HepG2 (cell line): ENCODE results near the gene EBF4. TPM values are rescaled to one million over a fixed set of nuclear protein-coding genes. Genes with fewer than 3 reads are reported as not detected.

Source experiments
- ESRRA ChIP-seq: sonication (generic); formaldehyde crosslinking; IDR thresholded peaks from 2 replicates; pipeline ENCODE4 v1.5.1; 2020; ENCODE audit warnings: mild to moderate bottlenecking, low read depth, missing genetic modification reagents
- GATA4 ChIP-seq: sonication (generic); IDR thresholded peaks from 2 replicates; pipeline ENCODE4 v1.6.1; 2016; ENCODE audit warnings: antibody characterized with exemption, low read depth, borderline replicate concordance
- MTA1 ChIP-seq: sonication (generic); formaldehyde crosslinking; IDR thresholded peaks from 2 replicates; pipeline ENCODE4 v1.4.0; 2020; ENCODE audit warnings: missing genetic modification reagents, mild to moderate bottlenecking, borderline replicate concordance
- RARA ChIP-seq: IDR thresholded peaks from 2 replicates; pipeline ENCODE4 v1.6.1; 2016; ENCODE audit warnings: missing genetic modification reagents, missing compliant biosample characterization
- SIX1 ChIP-seq: sonication (generic); formaldehyde crosslinking; IDR thresholded peaks from 2 replicates; pipeline ENCODE4 v1.4.0; 2020; ENCODE audit warnings: missing genetic modification reagents, borderline replicate concordance
- SRSF9 ChIP-seq: fragments of 200-400 bp; formaldehyde crosslinking; IDR thresholded peaks from 2 replicates; pipeline ENCODE4 v1.6.1; 2018; ENCODE audit warnings: borderline replicate concordance, mild to moderate bottlenecking, low read depth, low read length; ENCODE audit not compliant: insufficient read depth, poor library complexity, severe bottlenecking
- TRIM24 ChIP-seq: sonication (generic); formaldehyde crosslinking; IDR thresholded peaks from 2 replicates; pipeline ENCODE4 v1.8.0; 2022; ENCODE audit warnings: mild to moderate bottlenecking, missing genetic modification reagents
- ZBTB43 ChIP-seq: sonication (generic); formaldehyde crosslinking; conservative IDR thresholded peaks from 2 replicates; pipeline ENCODE4 v1.4.0; 2020; ENCODE audit warnings: missing genetic modification reagents
- ZIK1 ChIP-seq: sonication (generic); formaldehyde crosslinking; IDR thresholded peaks from 2 replicates; pipeline ENCODE4 v1.5.0; 2020; ENCODE audit warnings: mild to moderate bottlenecking, low read depth, missing genetic modification reagents, borderline replicate concordance
- ZNF256 ChIP-seq: sonication (generic); formaldehyde crosslinking; conservative IDR thresholded peaks from 2 replicates; pipeline ENCODE4 v1.4.0; 2020; ENCODE audit warnings: missing genetic modification reagents
- ZNF260 ChIP-seq: sonication (generic); formaldehyde crosslinking; IDR thresholded peaks from 2 replicates; pipeline ENCODE4 v1.4.0; 2020; ENCODE audit warnings: missing genetic modification reagents, low read depth, mild to moderate bottlenecking, borderline replicate concordance
- ZNF33A ChIP-seq: sonication (generic); formaldehyde crosslinking; IDR thresholded peaks from 2 replicates; pipeline ENCODE4 v1.5.1; 2020; ENCODE audit warnings: missing genetic modification reagents, mild to moderate bottlenecking, moderate library complexity, borderline replicate concordance
- ZNF383 ChIP-seq: sonication (generic); formaldehyde crosslinking; IDR thresholded peaks from 2 replicates; pipeline ENCODE4 v1.4.0; 2020; ENCODE audit warnings: missing genetic modification reagents, mild to moderate bottlenecking, borderline replicate concordance
- ZNF446 ChIP-seq: sonication (generic); formaldehyde crosslinking; IDR thresholded peaks from 2 replicates; pipeline ENCODE4 v1.5.0; 2020; ENCODE audit warnings: mild to moderate bottlenecking, missing genetic modification reagents
- ZNF484 ChIP-seq: sonication (generic); formaldehyde crosslinking; IDR thresholded peaks from 2 replicates; pipeline ENCODE4 v1.5.1; 2020; ENCODE audit warnings: mild to moderate bottlenecking, low read depth, missing genetic modification reagents, borderline replicate concordance
- ZNF510 ChIP-seq: sonication (generic); formaldehyde crosslinking; IDR thresholded peaks from 2 replicates; pipeline ENCODE4 v1.4.0; 2020; ENCODE audit warnings: low read depth, mild to moderate bottlenecking, missing genetic modification reagents
- ZNF530 ChIP-seq: sonication (generic); formaldehyde crosslinking; IDR thresholded peaks from 2 replicates; pipeline ENCODE4 v1.5.0; 2020; ENCODE audit warnings: low read depth, mild to moderate bottlenecking, missing genetic modification reagents
- ZNF556 ChIP-seq: sonication (generic); formaldehyde crosslinking; IDR thresholded peaks from 2 replicates; pipeline ENCODE4 v1.4.0; 2020; ENCODE audit warnings: mild to moderate bottlenecking, missing genetic modification reagents, borderline replicate concordance
- ZNF558 ChIP-seq: sonication (generic); formaldehyde crosslinking; IDR thresholded peaks from 2 replicates; pipeline ENCODE4 v1.9.0; 2022; ENCODE audit warnings: mild to moderate bottlenecking, missing genetic modification reagents, borderline replicate concordance
- ZNF619 ChIP-seq: sonication (generic); formaldehyde crosslinking; IDR thresholded peaks from 2 replicates; pipeline ENCODE4 v1.4.0; 2020; ENCODE audit warnings: mild to moderate bottlenecking, missing genetic modification reagents
- ZNF800 ChIP-seq: sonication (generic); formaldehyde crosslinking; IDR thresholded peaks from 2 replicates; pipeline ENCODE4 v1.4.0; 2020; ENCODE audit warnings: missing genetic modification reagents
- polyA plus RNA-seq, 8 experiments: library from polyadenylated mRNA; depleted of rRNA in 3 of 8; stranded (reverse) in 7 of 8; unstranded in 1 of 8; fragments of >200 nt; fragmentation: Illumina TruSeq in 4 of 8; extraction: Trizol in 4 of 8; gene quantifications; 2 replicates each; pipeline versions ENCODE4 v1.2.1 to v1.2.3, GENCODE V29; 2011 to 2016; ENCODE audit warnings: low read depth in 4 of 8, missing spikeins in 1 of 8, mixed read lengths in 1 of 8; ENCODE audit not compliant: insufficient read depth in 1 of 8
- total RNA-seq, 5 experiments: library from RNA; depleted of rRNA; stranded (reverse); fragments of >200 nt; fragmentation: Illumina TruSeq; extraction: Trizol; gene quantifications; 2 replicates each; pipeline ENCODE4 v1.2.3, GENCODE V29; 2016; ENCODE audit warnings: low read depth in 1 of 5
- TF ChIP-seq, protein P1 (sequence below): sonication (generic); formaldehyde crosslinking; conservative IDR thresholded peaks from 2 replicates; pipeline ENCODE4 v1.4.0; 2020; ENCODE audit warnings: mild to moderate bottlenecking, missing genetic modification reagents, moderate library complexity

Gene EBF4
- total and polyA plus RNA-seq, 2 of the 13 experiments (the other 11 are each of a cell fraction or from before 2014, with no cell fraction given): 0.84 to 2.2 TPM

DNA sequence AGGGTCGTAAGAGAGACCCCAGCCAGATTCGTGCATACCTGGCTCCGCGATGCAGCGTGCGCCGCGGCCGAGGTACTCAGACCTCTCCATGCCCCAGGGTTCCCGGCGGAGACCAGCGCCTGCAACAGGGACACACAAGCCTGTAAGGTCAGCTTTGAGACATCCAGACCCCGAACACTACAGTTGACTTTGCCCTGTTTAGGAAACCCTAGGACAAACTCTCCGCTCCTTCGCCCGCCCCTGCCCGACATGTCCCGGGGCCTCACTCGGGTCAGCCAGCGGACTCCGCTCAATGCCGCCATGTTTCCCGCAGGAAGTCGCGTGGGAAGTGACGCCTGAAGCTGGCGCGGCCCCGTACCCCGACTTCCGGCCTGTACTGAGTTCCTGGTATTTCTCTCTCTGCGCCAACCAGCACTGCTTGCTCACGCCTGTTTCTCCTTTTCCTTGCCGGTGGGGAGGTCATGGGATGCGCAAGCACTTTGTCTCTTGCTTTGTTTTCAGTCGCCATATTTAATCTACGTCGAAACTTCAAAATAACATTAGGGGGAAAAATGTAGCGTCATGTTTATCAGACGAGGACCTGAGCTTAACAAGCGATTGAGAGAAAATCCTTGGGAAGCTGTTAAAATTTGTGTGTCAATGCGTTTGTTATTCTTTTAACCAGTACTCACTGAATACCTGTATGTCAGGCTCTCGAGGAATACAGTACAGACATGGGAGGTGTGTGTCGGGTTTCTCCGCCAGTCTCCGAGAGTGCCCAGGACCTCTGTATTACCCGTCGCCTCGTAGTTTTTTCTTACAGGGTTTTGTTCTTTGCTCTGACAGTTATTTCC, 28.5 kb upstream of the EBF4 start, which contains the start of gene IDH3B (continued):
- TF ChIP-seq ZNF800 (CRISPR knock-in tag) (peak; percentile 56; the same call in 1 of the 2 replicates), ZNF510 (CRISPR knock-in tag) (peak; percentile 60; the same call in 1 of the 2 replicates), SRSF9 (no peak), ESRRA (CRISPR knock-in tag) (peak; percentile 64), ZNF256 (CRISPR knock-in tag) (peak; percentile 86; the same call in 1 of the 2 replicates), ZNF530 (no peak), ZNF446 (CRISPR knock-in tag) (peak; percentile 6; the same call in 1 of the 2 replicates), MTA1 (CRISPR knock-in tag) (peak; percentile 84), ZNF33A (no peak), ZNF619 (CRISPR knock-in tag) (no peak; the same call in 1 of the 2 replicates), ZNF556 (peak; percentile 94; the same call in 1 of the 2 replicates), ZNF558 (CRISPR knock-in tag) (no peak; the same call in 1 of the 2 replicates), ZBTB43 (CRISPR knock-in tag) (peak; percentile 67), ZNF484 (CRISPR knock-in tag) (no peak), SIX1 (CRISPR knock-in tag) (peak; percentile 28; the same call in 1 of the 2 replicates), ZNF260 (CRISPR knock-in tag) (no peak), GATA4 (peak; percentile 87), RARA (CRISPR knock-in tag) (peak; percentile 67), ZIK1 (CRISPR knock-in tag) (peak; percentile 92), TRIM24 (CRISPR knock-in tag) (no peak), ZNF383 (CRISPR knock-in tag) (no peak)
- TF ChIP-seq, protein P1, sequence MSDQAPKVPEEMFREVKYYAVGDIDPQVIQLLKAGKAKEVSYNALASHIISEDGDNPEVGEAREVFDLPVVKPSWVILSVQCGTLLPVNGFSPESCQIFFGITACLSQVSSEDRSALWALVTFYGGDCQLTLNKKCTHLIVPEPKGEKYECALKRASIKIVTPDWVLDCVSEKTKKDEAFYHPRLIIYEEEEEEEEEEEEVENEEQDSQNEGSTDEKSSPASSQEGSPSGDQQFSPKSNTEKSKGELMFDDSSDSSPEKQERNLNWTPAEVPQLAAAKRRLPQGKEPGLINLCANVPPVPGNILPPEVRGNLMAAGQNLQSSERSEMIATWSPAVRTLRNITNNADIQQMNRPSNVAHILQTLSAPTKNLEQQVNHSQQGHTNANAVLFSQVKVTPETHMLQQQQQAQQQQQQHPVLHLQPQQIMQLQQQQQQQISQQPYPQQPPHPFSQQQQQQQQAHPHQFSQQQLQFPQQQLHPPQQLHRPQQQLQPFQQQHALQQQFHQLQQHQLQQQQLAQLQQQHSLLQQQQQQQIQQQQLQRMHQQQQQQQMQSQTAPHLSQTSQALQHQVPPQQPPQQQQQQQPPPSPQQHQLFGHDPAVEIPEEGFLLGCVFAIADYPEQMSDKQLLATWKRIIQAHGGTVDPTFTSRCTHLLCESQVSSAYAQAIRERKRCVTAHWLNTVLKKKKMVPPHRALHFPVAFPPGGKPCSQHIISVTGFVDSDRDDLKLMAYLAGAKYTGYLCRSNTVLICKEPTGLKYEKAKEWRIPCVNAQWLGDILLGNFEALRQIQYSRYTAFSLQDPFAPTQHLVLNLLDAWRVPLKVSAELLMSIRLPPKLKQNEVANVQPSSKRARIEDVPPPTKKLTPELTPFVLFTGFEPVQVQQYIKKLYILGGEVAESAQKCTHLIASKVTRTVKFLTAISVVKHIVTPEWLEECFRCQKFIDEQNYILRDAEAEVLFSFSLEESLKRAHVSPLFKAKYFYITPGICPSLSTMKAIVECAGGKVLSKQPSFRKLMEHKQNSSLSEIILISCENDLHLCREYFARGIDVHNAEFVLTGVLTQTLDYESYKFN (CRISPR knock-in tag): peak; percentile 60
